ENCODE results near the gene CD37.

CD37 gene

GRCh38 chr19:49378512-49378911 is 43.3 kb downstream of the CD37 start:
- no peak for DNase-seq (ENCODE audit: low read depth, low spot score)

- DNase-seq (ENCODE audit: low read depth, low spot score), result no peak
These were observed 45.2 kb downstream of the CD37 start for GRCh38 chr19:49380391-49380790.

- DNase-seq (ENCODE audit: low read depth, low spot score), result no peak
These were observed 47.4 kb downstream of the CD37 start for GRCh38 chr19:49382639-49383038.

DNA sequence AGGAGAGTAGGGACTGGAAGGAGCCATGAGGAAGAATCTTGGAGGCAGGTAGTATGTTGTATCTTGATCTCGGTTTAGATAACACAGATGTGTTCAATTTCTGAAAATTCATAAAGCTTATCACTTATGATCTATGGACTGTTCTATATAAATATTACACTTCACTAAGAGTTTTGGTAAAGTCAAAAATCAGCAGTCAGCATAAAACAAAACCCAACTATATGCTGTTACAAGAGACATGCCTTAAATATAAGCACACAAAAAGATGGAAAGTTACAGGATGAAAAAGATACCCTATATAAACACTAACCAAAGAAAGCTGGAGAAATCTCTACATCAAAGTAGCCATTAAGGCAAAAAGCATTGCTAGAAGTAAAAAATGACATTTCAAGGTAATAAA is 48.4 kb downstream of the CD37 start:
- DNase-seq (ENCODE audit: low read depth, low spot score), result no peak

- DNase-seq (ENCODE audit: low read depth, low spot score), result peak; percentile 87
These were observed 52.7 kb downstream of the CD37 start, which contains the start of gene KASH5 for GRCh38 chr19:49387936-49388372. TSS of gene KASH5 (plus strand) at chr19:49388249. CDS start at chr19:49390884, 2,635 bp downstream.

- no peak for DNase-seq (ENCODE audit: low read depth, low spot score)
These were observed 54.2 kb downstream of the CD37 start for GRCh38 chr19:49389406-49389805.

All from ELF-1 (cell line).